ENCODE results near the gene LYSMD3.

LYSMD3 gene

DNA sequence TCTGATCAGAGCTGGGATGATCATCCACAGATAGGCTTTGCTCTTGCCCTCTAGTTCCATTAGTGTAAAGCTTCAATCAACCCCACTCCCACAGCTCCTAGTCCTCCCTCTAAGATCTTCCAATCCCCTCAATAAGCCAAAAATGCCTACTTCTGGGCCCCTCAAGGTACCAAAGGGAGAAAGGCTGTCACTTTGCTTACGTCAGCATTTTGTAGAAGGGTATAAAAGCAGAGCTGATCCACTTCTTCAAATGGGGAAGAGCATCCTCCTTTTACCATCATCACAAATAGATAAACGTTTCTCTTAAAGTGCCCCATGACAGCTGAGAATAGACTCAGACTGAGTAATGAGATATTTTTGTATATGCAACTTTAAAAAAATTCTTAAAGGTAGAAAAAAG lies 16.1 kb upstream of the LYSMD3 start:
- H3K9me3 ChIP-seq (ENCODE audit: severe bottlenecking), result no peaks in the 10 kb centered on the region
- H3K4me3 ChIP-seq (ENCODE audit: severe bottlenecking), result no peak overlapping the region
- peaks cover 19% of the 10 kb centered on the region for H3K27me3 ChIP-seq (ENCODE audit: insufficient read depth, poor library complexity, severe bottlenecking)
- ATAC-seq (ENCODE audit: low read depth), result no peak
- DNase-seq (ENCODE audit: low spot score), result no peak
- TF ChIP-seq, protein P1, sequence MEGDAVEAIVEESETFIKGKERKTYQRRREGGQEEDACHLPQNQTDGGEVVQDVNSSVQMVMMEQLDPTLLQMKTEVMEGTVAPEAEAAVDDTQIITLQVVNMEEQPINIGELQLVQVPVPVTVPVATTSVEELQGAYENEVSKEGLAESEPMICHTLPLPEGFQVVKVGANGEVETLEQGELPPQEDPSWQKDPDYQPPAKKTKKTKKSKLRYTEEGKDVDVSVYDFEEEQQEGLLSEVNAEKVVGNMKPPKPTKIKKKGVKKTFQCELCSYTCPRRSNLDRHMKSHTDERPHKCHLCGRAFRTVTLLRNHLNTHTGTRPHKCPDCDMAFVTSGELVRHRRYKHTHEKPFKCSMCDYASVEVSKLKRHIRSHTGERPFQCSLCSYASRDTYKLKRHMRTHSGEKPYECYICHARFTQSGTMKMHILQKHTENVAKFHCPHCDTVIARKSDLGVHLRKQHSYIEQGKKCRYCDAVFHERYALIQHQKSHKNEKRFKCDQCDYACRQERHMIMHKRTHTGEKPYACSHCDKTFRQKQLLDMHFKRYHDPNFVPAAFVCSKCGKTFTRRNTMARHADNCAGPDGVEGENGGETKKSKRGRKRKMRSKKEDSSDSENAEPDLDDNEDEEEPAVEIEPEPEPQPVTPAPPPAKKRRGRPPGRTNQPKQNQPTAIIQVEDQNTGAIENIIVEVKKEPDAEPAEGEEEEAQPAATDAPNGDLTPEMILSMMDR (IDR thresholded peaks at IDR 0.05; ENCODE audit: poor library complexity, severe bottlenecking), result no peak
- H3K27ac ChIP-seq (ENCODE audit: poor library complexity, severe bottlenecking), result no peak overlapping the region
- H3K4me1 ChIP-seq (ENCODE audit: insufficient read depth, poor library complexity, severe bottlenecking), result no peaks in the 10 kb centered on the region
- H3K36me3 ChIP-seq (ENCODE audit: low read depth), result no peaks in the 10 kb centered on the region

DNA sequence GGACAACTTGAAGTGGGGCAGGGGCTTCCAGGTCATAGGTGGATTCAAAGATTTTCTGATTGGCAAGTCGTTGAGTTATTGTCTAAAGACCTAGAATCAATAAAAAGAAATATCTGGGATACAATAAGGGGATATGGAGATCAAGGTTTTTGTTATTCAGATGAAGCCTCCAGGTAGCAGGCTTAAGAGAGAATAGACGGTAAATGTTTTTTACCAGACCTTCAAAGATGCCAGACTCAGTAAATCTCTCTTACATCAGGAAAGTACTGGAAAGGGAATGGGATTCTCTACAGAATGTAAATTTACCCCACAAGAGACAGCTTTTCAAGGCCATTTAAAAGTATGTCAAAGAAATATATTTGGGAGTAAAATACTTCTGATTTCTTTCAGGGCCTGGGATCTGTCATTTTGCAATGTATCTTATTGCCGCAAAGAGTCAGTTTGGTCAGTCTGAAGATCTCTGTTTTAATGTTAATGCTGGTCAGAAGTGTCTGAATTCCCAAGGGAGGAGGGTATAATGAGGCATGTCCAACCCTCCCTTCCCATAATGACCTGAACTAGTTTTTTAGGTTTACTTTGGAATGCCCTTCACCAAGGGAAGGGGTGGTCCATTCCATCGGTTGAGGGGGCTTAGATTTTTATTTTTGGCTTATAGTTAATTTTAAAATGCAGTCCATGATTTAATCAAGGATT lies 13.6 kb upstream of the LYSMD3 start:
- H3K27ac ChIP-seq (ENCODE audit: poor library complexity, severe bottlenecking), result no peak overlapping the region
- H3K4me3 ChIP-seq (ENCODE audit: severe bottlenecking), result no peak overlapping the region
- H3K27me3 ChIP-seq (ENCODE audit: insufficient read depth, poor library complexity, severe bottlenecking), result peaks cover 10% of the 10 kb centered on the region
- ATAC-seq (ENCODE audit: low read depth), result no peak
- H3K9me3 ChIP-seq (ENCODE audit: severe bottlenecking), result no peaks in the 10 kb centered on the region
- no peaks in the 10 kb centered on the region for H3K36me3 ChIP-seq (ENCODE audit: low read depth)
- TF ChIP-seq, protein P1 (IDR thresholded peaks at IDR 0.05; ENCODE audit: poor library complexity, severe bottlenecking), result no peak
- H3K4me1 ChIP-seq (ENCODE audit: insufficient read depth, poor library complexity, severe bottlenecking), result no peaks in the 10 kb centered on the region
- no peak for DNase-seq (ENCODE audit: low spot score)

DNA sequence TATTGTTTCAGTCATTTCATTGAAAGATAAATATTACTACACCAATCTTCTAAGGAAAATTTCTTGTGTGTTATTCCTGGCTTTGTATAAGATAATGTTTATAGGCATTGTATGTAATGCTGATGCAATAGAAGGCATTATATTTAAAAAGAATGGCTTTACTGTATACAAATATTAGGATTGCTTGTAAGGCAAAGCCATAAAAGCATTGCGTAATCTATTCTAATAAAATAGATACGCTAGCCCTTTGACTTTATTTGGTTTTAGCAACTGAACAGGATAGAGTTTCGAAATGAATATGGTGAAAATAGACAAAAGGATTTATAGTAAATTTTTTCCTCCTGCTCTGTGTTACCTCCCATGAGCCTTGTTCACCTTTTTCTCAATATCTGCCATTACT lies 5.5 kb upstream of the LYSMD3 start:
- no peak overlapping the region for H3K4me3 ChIP-seq (ENCODE audit: severe bottlenecking)
- TF ChIP-seq, protein P1 (IDR thresholded peaks at IDR 0.05; ENCODE audit: poor library complexity, severe bottlenecking), result no peak
- H3K36me3 ChIP-seq (ENCODE audit: low read depth), result no peaks in the 10 kb centered on the region

DNA sequence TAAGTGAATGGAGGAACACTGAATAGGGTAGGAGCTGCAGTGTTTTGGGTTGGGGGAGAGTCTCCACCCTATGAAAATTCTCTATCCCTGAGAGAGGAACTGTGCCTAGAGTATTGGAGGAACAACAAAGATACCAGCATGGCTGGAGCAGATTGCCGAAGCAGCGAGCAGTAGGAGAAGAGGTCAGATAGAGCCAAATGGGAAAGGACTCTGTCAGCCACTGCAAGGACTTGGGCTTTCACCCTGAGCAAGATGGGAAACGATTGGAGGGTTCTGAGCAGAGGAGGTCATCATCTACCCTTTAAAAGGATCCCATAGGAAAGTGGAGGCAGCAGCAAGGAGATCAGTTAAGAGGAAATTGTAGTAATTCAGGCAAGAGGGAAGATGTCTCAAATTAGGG lies 4.4 kb upstream of the LYSMD3 start:
- Histone ChIP-seq H3K9me3 (ENCODE audit: severe bottlenecking) (no peaks in the 10 kb centered on the region), H3K4me3 (ENCODE audit: severe bottlenecking) (no peak overlapping the region), H3K4me1 (ENCODE audit: insufficient read depth, poor library complexity, severe bottlenecking) (no peaks in the 10 kb centered on the region), H3K27me3 (ENCODE audit: insufficient read depth, poor library complexity, severe bottlenecking) (no peaks in the 10 kb centered on the region), H3K27ac (ENCODE audit: poor library complexity, severe bottlenecking) (no peak overlapping the region), H3K36me3 (ENCODE audit: low read depth) (no peaks in the 10 kb centered on the region)
- TF ChIP-seq, protein P1 (IDR thresholded peaks at IDR 0.05; ENCODE audit: poor library complexity, severe bottlenecking), result no peak
- no peak for DNase-seq (ENCODE audit: low spot score)
- no peak for ATAC-seq (ENCODE audit: low read depth)

More for the DNA sequence above, 5.5 kb upstream of the LYSMD3 start:
- no peak for DNase-seq (ENCODE audit: low spot score)
- no peaks in the 10 kb centered on the region for H3K27me3 ChIP-seq (ENCODE audit: insufficient read depth, poor library complexity, severe bottlenecking)
- no peaks in the 10 kb centered on the region for H3K9me3 ChIP-seq (ENCODE audit: severe bottlenecking)
- peak; percentile 8; the same call in 2 of the 3 replicates for ATAC-seq (ENCODE audit: low read depth)
- no peak overlapping the region for H3K27ac ChIP-seq (ENCODE audit: poor library complexity, severe bottlenecking)
- H3K4me1 ChIP-seq (ENCODE audit: insufficient read depth, poor library complexity, severe bottlenecking), result no peaks in the 10 kb centered on the region

DNA sequence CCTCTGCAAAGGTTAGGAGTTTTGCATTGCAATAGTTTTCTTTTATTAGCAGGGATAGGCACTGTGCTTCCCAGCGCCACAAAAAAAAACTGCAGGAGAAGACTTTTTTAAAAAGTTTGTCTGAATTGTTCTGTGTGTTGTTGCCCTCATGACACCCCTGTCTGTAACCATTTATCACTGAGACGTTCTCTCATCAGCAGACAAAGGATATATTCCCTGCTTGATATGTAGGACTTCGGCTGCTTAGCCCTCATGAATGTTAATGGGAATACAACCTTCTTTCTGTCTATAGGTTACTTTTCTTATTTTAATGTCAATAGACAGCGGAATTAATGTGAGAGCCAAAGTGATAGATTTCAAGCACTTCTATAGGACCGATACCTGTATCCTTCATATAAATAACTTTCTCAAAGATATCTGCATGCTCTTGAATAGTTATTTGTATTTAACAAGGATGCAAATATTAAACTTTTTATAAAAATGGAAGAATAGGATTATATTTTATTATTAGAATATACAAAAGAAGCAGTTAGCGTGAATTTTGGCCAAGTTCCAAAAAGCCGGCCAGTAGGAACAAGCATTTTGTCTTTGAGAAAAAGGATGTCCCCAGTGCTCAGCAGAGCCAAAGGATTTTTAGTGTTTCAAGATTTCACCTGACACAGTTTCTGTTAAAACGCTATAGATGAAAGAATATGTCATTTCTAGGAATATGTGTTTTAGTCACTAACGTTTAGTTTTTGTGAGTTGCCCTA lies 1.5 kb upstream of the LYSMD3 start:
- H3K27ac ChIP-seq (ENCODE audit: poor library complexity, severe bottlenecking), result no peak overlapping the region
- H3K36me3 ChIP-seq (ENCODE audit: low read depth), result peaks cover 14% of the 10 kb centered on the region
- H3K4me3 ChIP-seq (ENCODE audit: severe bottlenecking), result no peak overlapping the region
- DNase-seq (ENCODE audit: low spot score) (no peak), ATAC-seq (ENCODE audit: low read depth) (no peak)
- no peaks in the 10 kb centered on the region for H3K27me3 ChIP-seq (ENCODE audit: insufficient read depth, poor library complexity, severe bottlenecking)
- H3K9me3 ChIP-seq (ENCODE audit: severe bottlenecking), result no peaks in the 10 kb centered on the region
- TF ChIP-seq, protein P1 (IDR thresholded peaks at IDR 0.05; ENCODE audit: poor library complexity, severe bottlenecking), result no peak
- H3K4me1 ChIP-seq (ENCODE audit: insufficient read depth, poor library complexity, severe bottlenecking), result peaks cover 12% of the 10 kb centered on the region
